Measurements from ENCODE around the gene SPPL3. TPM values are rescaled to one million over a fixed set of nuclear protein-coding genes. Genes with fewer than 3 reads are reported as not detected.

The SPPL3 gene
- total and polyA plus RNA-seq, 2 experiments from 2014 or later: 10.9 to 27.8 TPM

- no peaks in the 10 kb centered on the region for H3K9me3 Mint-ChIP-seq
- DNase-seq (ENCODE audit: low spot score) (no peak), ATAC-seq (no peak)
- peaks cover 20% of the 10 kb centered on the region for H3K4me1 Mint-ChIP-seq
- Histone ChIP-seq H3K4me1 (ENCODE audit: insufficient read depth) (peaks cover 8% of the 10 kb centered on the region), H3K4me3 (no peak overlapping the region), H3K79me2 (replicated peaks; ENCODE audit: insufficient read depth) (peaks cover 40% of the 10 kb centered on the region), H3K9me2 (ENCODE audit: insufficient read depth) (no peaks in the 10 kb centered on the region), H3K36me3 (ENCODE audit: insufficient read depth) (peaks cover 24% of the 10 kb centered on the region), H2AFZ (no peak overlapping the region), H3K27ac (ENCODE audit: low read depth) (no peak overlapping the region), H3K4me2 (no peak overlapping the region), H3F3A (replicated peaks; ENCODE audit: low read depth) (peaks cover 22% of the 10 kb centered on the region; the same call in 1 of the 2 replicates), H3K27me3 (ENCODE audit: insufficient read depth) (no peaks in the 10 kb centered on the region), H4K20me1 (replicated peaks; ENCODE audit: insufficient read depth) (peaks cover 8% of the 10 kb centered on the region)
- no peak overlapping the region; the same call in 2 of the 3 replicates for H3K4me3 Mint-ChIP-seq
- TF ChIP-seq, protein P1, sequence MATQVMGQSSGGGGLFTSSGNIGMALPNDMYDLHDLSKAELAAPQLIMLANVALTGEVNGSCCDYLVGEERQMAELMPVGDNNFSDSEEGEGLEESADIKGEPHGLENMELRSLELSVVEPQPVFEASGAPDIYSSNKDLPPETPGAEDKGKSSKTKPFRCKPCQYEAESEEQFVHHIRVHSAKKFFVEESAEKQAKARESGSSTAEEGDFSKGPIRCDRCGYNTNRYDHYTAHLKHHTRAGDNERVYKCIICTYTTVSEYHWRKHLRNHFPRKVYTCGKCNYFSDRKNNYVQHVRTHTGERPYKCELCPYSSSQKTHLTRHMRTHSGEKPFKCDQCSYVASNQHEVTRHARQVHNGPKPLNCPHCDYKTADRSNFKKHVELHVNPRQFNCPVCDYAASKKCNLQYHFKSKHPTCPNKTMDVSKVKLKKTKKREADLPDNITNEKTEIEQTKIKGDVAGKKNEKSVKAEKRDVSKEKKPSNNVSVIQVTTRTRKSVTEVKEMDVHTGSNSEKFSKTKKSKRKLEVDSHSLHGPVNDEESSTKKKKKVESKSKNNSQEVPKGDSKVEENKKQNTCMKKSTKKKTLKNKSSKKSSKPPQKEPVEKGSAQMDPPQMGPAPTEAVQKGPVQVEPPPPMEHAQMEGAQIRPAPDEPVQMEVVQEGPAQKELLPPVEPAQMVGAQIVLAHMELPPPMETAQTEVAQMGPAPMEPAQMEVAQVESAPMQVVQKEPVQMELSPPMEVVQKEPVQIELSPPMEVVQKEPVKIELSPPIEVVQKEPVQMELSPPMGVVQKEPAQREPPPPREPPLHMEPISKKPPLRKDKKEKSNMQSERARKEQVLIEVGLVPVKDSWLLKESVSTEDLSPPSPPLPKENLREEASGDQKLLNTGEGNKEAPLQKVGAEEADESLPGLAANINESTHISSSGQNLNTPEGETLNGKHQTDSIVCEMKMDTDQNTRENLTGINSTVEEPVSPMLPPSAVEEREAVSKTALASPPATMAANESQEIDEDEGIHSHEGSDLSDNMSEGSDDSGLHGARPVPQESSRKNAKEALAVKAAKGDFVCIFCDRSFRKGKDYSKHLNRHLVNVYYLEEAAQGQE (IDR thresholded peaks at IDR 0.05; ENCODE audit: unreplicated experiment): no peak
- no peak for TF ChIP-seq ETS1 (IDR thresholded peaks at IDR 0.05)
- no peak for TF ChIP-seq POLR2AphosphoS5 (IDR thresholded peaks at IDR 0.05; ENCODE audit: low read depth)
- TF ChIP-seq JUNB (IDR thresholded peaks at IDR 0.05; ENCODE audit: unreplicated experiment): no peak
- TF ChIP-seq EZH2 (IDR thresholded peaks at IDR 0.05; ENCODE audit: low read depth, unreplicated experiment): no peak
- TF ChIP-seq STAT1 (IDR thresholded peaks at IDR 0.05; ENCODE audit: unreplicated experiment): no peak
- TF ChIP-seq CREB1 (CRISPR knock-in tag; IDR thresholded peaks at IDR 0.05; ENCODE audit: low read depth): no peak
- TF ChIP-seq CTCF (conservative IDR thresholded peaks at IDR 0.05; ENCODE audit: low read depth in 2 of 2): no peak
- peaks cover 48% of the 10 kb centered on the region for H3K36me3 Mint-ChIP-seq (ENCODE audit: low read depth)
- no peak overlapping the region for H3K27ac Mint-ChIP-seq
- peaks cover 7% of the 10 kb centered on the region for H3K27me3 Mint-ChIP-seq (ENCODE audit: insufficient read depth, low read depth, poor library complexity)
Observed at GRCh38 chr12:120712610-120713009, 191.5 kb downstream of the SPPL3 start.

Other genes starting within 250 kb of the SPPL3 start
- gene MLEC, start 217.2 kb downstream of the SPPL3 start, total RNA-seq (2014; rRNA removed; shearing (Covaris generic)): 217 and 225 TPM in 2 replicates
- 257 and 264 TPM in 2 replicates for gene MLEC, start 217.2 kb downstream of the SPPL3 start, polyA plus RNA-seq (2016; fragmentation: Nextera tagmentation; extraction: Ambion mirVana)
- 48.2 and 51.3 TPM in 2 replicates for gene UNC119B, start 193.9 kb downstream of the SPPL3 start, total RNA-seq (2014; rRNA removed; shearing (Covaris generic))
- gene UNC119B, start 193.9 kb downstream of the SPPL3 start, polyA plus RNA-seq (2016; fragmentation: Nextera tagmentation; extraction: Ambion mirVana): 9.9 and 11.7 TPM in 2 replicates
- gene ACADS, start 178.5 kb downstream of the SPPL3 start, total RNA-seq (2014; rRNA removed; shearing (Covaris generic)): 5.7 and 7.7 TPM in 2 replicates
- gene ACADS, start 178.5 kb downstream of the SPPL3 start, polyA plus RNA-seq (2016; fragmentation: Nextera tagmentation; extraction: Ambion mirVana): 3.1 and 4.2 TPM in 2 replicates
- gene HNF1A, start 74.2 kb upstream of the SPPL3 start, total RNA-seq (2014; rRNA removed; shearing (Covaris generic)): not detected in 2 replicates
- 0.10 and 0.11 TPM in 2 replicates for gene HNF1A, start 74.2 kb upstream of the SPPL3 start, polyA plus RNA-seq (2016; fragmentation: Nextera tagmentation; extraction: Ambion mirVana)
- 9.8 and 15.2 TPM in 2 replicates for gene C12orf43, start 112.1 kb upstream of the SPPL3 start, total RNA-seq (2014; rRNA removed; shearing (Covaris generic))
- gene C12orf43, start 112.1 kb upstream of the SPPL3 start, polyA plus RNA-seq (2016; fragmentation: Nextera tagmentation; extraction: Ambion mirVana): 19.6 and 20.7 TPM in 2 replicates
- not detected in 2 replicates for gene OASL, start 134.9 kb upstream of the SPPL3 start, total RNA-seq (2014; rRNA removed; shearing (Covaris generic))
- gene OASL, start 134.9 kb upstream of the SPPL3 start, polyA plus RNA-seq (2016; fragmentation: Nextera tagmentation; extraction: Ambion mirVana): not detected in 2 replicates
- 0.24 and 0.74 TPM in 2 replicates for gene P2RX7, start 228.5 kb upstream of the SPPL3 start, total RNA-seq (2014; rRNA removed; shearing (Covaris generic))
- 0.43 and 0.48 TPM in 2 replicates for gene P2RX7, start 228.5 kb upstream of the SPPL3 start, polyA plus RNA-seq (2016; fragmentation: Nextera tagmentation; extraction: Ambion mirVana)

Measured in GM23338 (cell line).